ENCODE results near the gene STIM1.

GRCh38 chr11:3853899-3854659 is 1.4 kb upstream of the STIM1 start:
- TF ChIP-seq CTCF (IDR thresholded peaks at IDR 0.05; ENCODE audit: low read length) (no peak), EZH2 (IDR thresholded peaks at IDR 0.05; ENCODE audit: borderline replicate concordance, low read length) (no peak)

Data from OCI-LY1 (cell line).